GM18951 (cell line): Measurements from ENCODE around the gene RBCK1.
"Not testable (repeated sequence)": the region's sequence is repeated elsewhere in the genome, so short reads cannot be mapped to it uniquely, and the experiment has no call there.

Experiments used
- POLR2A ChIP-seq: IDR thresholded peaks from 4 replicates; pipeline ENCODE4 v1.6.1; 2011; ENCODE audit warnings: mild to moderate bottlenecking; ENCODE audit not compliant: insufficient read length, insufficient read depth; ENCODE audit errors: extremely low read depth
- in situ Hi-C: fragments of 300-500 bp; cut with MboI; formaldehyde crosslinking; loops from one replicate; pipeline ENCODE4 v1.12.0; 2022; ENCODE audit warnings: low sequenced_read_pairs, mixed read lengths, inconsistent platforms; ENCODE audit not compliant: unreplicated experiment

The RBCK1 gene

GRCh38 chr20:370151-370600 is 37.9 kb upstream of the RBCK1 start:
- in situ Hi-C loops: no loop called here

GRCh38 chr20:370977-371754 is 36.9 kb upstream of the RBCK1 start:
- in situ Hi-C loops: no loop called here
- no peak for TF ChIP-seq POLR2A

More at GRCh38 chr20:370151-370600, 37.9 kb upstream of the RBCK1 start:
- no peak for TF ChIP-seq POLR2A

- in situ Hi-C loops: no loop called here
- TF ChIP-seq POLR2A: no peak
These were observed 36.1 kb upstream of the RBCK1 start for GRCh38 chr20:371755-372542.

- in situ Hi-C loops: not testable (repeated sequence)
These were observed 35.5 kb upstream of the RBCK1 start for GRCh38 chr20:372543-373082.

GRCh38 chr20:373171-373890 is 34.8 kb upstream of the RBCK1 start:
- in situ Hi-C loops: no loop called here
- no peak for TF ChIP-seq POLR2A

GRCh38 chr20:375265-375889 is 32.7 kb upstream of the RBCK1 start:
- in situ Hi-C loops: no loop called here
- TF ChIP-seq POLR2A: no peak

GRCh38 chr20:376089-376488 is 32.0 kb upstream of the RBCK1 start:
- no peak for TF ChIP-seq POLR2A
- in situ Hi-C loops: no loop called here

GRCh38 chr20:376750-377149 is 31.3 kb upstream of the RBCK1 start:
- no peak for TF ChIP-seq POLR2A
- in situ Hi-C loops: no loop called here

GRCh38 chr20:377578-377977 is 30.5 kb upstream of the RBCK1 start:
- in situ Hi-C loops: not testable (repeated sequence)

GRCh38 chr20:378961-379336 is 29.1 kb upstream of the RBCK1 start:
- in situ Hi-C loops: no loop called here
- TF ChIP-seq POLR2A: no peak

GRCh38 chr20:380763-381580 is 27.1 kb upstream of the RBCK1 start:
- TF ChIP-seq POLR2A: peak; percentile 58
- in situ Hi-C loops: no loop called here

- peak; percentile 49 for TF ChIP-seq POLR2A
- in situ Hi-C loops: no loop called here
These were observed 26.4 kb upstream of the RBCK1 start for GRCh38 chr20:381581-382290.
